Measurements from ENCODE around the gene DCAF15. TPM values are rescaled to one million over a fixed set of nuclear protein-coding genes. Genes with fewer than 3 reads are reported as not detected.

DCAF15 gene
- 57.8 and 61.5 TPM in 2 replicates for total RNA-seq

DNA sequence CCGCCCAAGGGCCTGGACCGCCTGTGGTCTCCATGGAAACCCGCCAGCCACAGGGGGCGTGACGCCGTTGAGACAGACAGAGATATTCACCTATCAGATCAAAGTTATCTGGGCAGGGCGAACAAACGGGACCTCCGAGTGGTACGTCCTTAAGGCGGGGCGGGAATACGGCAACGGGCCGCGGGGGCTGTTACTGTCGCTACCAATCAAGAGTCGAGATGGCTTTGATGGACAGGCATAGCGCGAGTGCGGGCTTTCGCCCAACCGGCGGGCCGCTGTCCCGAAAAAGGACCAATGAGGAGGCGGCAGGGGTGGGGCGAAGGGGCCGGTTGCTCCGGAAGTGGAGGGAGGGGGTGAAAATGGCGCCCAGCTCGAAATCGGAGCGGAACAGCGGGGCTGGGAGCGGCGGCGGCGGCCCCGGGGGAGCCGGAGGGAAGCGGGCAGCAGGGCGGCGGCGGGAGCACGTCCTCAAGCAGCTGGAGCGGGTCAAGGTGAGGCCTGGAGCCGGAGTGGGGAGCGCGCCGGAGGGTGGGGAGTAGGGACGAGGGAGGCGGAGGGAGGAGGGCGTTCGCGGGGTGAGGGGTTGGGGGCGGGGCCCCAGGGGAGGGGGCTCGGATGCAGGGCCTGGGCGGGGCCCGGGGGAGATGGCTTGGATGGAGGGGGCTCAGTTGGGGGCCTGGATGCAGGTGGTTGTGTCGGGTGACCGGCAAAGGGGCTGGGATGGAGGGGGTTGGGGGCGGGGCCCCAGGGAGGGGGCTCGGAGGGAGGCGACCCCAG lies at the start of gene DCAF15:
Gene DCAF15, plus strand, starts transcription at position 356 of the 777 bp plus-strand sequence. Its CDS starts 4 bp downstream, at position 360.
- peaks cover 17% of the 10 kb centered on the region for H3K4me1 Mint-ChIP-seq (ENCODE audit: low read depth)
- no peaks in the 10 kb centered on the region for H3K27me3 Mint-ChIP-seq (ENCODE audit: insufficient read depth)
- no peaks in the 10 kb centered on the region for H3K9me3 Mint-ChIP-seq
- peaks cover 10% of the 10 kb centered on the region for H3K36me3 Mint-ChIP-seq (ENCODE audit: low read depth)
- H3K27ac Mint-ChIP-seq = peak within 1 kb of the TSS; percentile 86
- peak within 1 kb of the TSS; percentile 96 for H3K4me3 Mint-ChIP-seq
- DNase-seq (ENCODE audit: low spot score) = peak; percentile 99
- intact Hi-C loops (cut with micrococcal nuclease) = loop anchor here (1.0 to 5.0 kb wide), 8 partner anchors 34 to 185 kb away; partner anchors contain the start of genes BRME1, CC2D1A, MISP3 and RFX1

DNA sequence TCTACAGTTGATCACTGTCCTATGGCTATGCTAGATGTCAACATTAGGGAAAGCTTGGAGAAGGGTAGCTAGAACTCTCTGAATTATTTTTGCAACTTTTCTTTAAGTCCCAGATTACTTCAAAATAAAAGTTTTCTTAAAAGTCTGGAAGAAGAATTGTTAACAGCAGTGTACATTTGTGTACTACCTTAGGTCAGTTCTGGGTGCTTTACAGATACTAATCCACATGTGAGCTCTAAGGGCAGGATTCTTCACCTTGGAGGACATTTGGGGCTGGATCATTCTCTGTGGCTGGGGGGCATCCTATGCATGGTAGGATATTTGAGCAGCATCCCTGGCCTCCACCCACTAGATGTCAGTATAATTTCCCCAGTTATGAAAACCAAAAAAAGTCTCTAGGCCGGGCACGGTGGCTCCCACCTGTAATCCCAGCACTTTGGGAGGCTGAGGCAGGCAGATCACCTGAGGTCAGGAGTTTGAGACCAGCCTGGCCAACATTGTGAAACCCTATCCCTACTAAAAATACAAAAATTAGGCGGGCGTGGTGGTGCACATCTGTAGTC lies 49.2 kb upstream of the DCAF15 start:
- H3K27me3 Mint-ChIP-seq (ENCODE audit: insufficient read depth) = peaks cover 2% of the 10 kb centered on the region
- peak; percentile 17 for DNase-seq (ENCODE audit: low spot score)

GRCh38 chr19:13905634-13906520 lies 46.4 kb upstream of the DCAF15 start, which contains the start of the genes BRME1 and CC2D1A:
Gene BRME1, minus strand, starts transcription at chr19:13906117. Its CDS starts 1,225 bp downstream, at chr19:13904892.
Gene CC2D1A, plus strand, starts transcription at chr19:13906201. Its CDS starts 241 bp downstream, at chr19:13906442.
- H3K27ac Mint-ChIP-seq = peak within 1 kb of the TSS; percentile 91
- intact Hi-C loops (cut with micrococcal nuclease) = loop anchor here (1.0 kb wide), 6 partner anchors 15 to 126 kb away; partner anchors contain the start of genes DCAF15 and RFX1
- peaks cover 11% of the 10 kb centered on the region for H3K4me1 Mint-ChIP-seq (ENCODE audit: low read depth)
- peak within 1 kb of the TSS; percentile 86 for H3K4me3 Mint-ChIP-seq
- no peaks in the 10 kb centered on the region for H3K27me3 Mint-ChIP-seq (ENCODE audit: insufficient read depth)
- H3K36me3 Mint-ChIP-seq (ENCODE audit: low read depth) = peaks cover 9% of the 10 kb centered on the region
- H3K9me3 Mint-ChIP-seq = no peaks in the 10 kb centered on the region
- DNase-seq (ENCODE audit: low spot score) = peak; percentile 93

More for the DNA sequence above, 49.2 kb upstream of the DCAF15 start:
- intact Hi-C loops (cut with micrococcal nuclease) = no loop called here
- Mint-ChIP-seq H3K27ac (no peak overlapping the region), H3K4me1 (ENCODE audit: low read depth) (peaks cover 11% of the 10 kb centered on the region), H3K36me3 (ENCODE audit: low read depth) (no peaks in the 10 kb centered on the region), H3K9me3 (no peaks in the 10 kb centered on the region), H3K4me3 (peak overlapping the region; percentile 2)

GRCh38 chr19:13906521-13906904 lies 45.8 kb upstream of the DCAF15 start:
- H3K27ac Mint-ChIP-seq = peak overlapping the region; percentile 83
- H3K36me3 Mint-ChIP-seq (ENCODE audit: low read depth) = peaks cover 10% of the 10 kb centered on the region
- peaks cover 11% of the 10 kb centered on the region for H3K4me1 Mint-ChIP-seq (ENCODE audit: low read depth)
- DNase-seq (ENCODE audit: low spot score) = peak; percentile 17
- peak overlapping the region; percentile 86 for H3K4me3 Mint-ChIP-seq
- no peaks in the 10 kb centered on the region for H3K9me3 Mint-ChIP-seq
- intact Hi-C loops (cut with micrococcal nuclease) = loop anchor here (1.0 kb wide), 6 partner anchors 15 to 126 kb away; partner anchors contain the start of genes DCAF15 and RFX1
- no peaks in the 10 kb centered on the region for H3K27me3 Mint-ChIP-seq (ENCODE audit: insufficient read depth)

GRCh38 chr19:13906910-13907309 lies 45.4 kb upstream of the DCAF15 start:
- H3K36me3 Mint-ChIP-seq (ENCODE audit: low read depth) = peaks cover 10% of the 10 kb centered on the region
- H3K4me1 Mint-ChIP-seq (ENCODE audit: low read depth) = peaks cover 11% of the 10 kb centered on the region
- DNase-seq (ENCODE audit: low spot score) = no peak
- H3K27me3 Mint-ChIP-seq (ENCODE audit: insufficient read depth) = no peaks in the 10 kb centered on the region
- peak overlapping the region; percentile 86 for H3K4me3 Mint-ChIP-seq
- no peaks in the 10 kb centered on the region for H3K9me3 Mint-ChIP-seq
- intact Hi-C loops (cut with micrococcal nuclease) = loop anchor here (1.0 kb wide), 6 partner anchors 14 to 125 kb away; partner anchors contain the start of genes DCAF15 and RFX1
- peak overlapping the region; percentile 83 for H3K27ac Mint-ChIP-seq

DNA sequence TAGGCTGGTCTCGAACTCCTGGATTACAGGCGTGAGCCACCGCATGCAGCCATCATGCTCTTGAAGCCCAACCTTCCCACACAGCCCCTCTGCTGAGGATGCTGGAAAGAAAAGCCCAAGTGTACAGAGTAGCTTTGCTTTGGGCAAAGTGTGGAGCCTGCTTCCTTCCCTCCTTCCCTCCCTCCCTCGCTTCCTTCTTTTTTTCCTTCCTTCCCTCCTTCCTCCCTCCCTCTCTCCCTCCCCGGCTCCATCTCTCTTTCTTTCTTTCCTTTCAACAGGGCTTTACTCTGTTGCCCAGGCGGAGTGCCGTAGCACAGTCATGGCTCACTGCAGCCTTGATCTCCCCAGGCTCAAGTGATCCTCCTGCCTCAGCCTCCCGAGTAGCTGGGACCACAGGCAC lies 43.6 kb upstream of the DCAF15 start:
- Mint-ChIP-seq H3K9me3 (no peaks in the 10 kb centered on the region), H3K4me1 (ENCODE audit: low read depth) (peaks cover 11% of the 10 kb centered on the region), H3K27me3 (ENCODE audit: insufficient read depth) (no peaks in the 10 kb centered on the region), H3K27ac (no peak overlapping the region), H3K4me3 (no peak overlapping the region), H3K36me3 (ENCODE audit: low read depth) (peaks cover 10% of the 10 kb centered on the region)
- intact Hi-C loops (cut with micrococcal nuclease) = no loop called here
- no peak for DNase-seq (ENCODE audit: low spot score)

GRCh38 chr19:13909430-13909829 lies 42.9 kb upstream of the DCAF15 start:
- Mint-ChIP-seq H3K4me1 (ENCODE audit: low read depth) (peaks cover 11% of the 10 kb centered on the region), H3K4me3 (no peak overlapping the region), H3K36me3 (ENCODE audit: low read depth) (peaks cover 10% of the 10 kb centered on the region), H3K27ac (no peak overlapping the region), H3K27me3 (ENCODE audit: insufficient read depth) (no peaks in the 10 kb centered on the region), H3K9me3 (no peaks in the 10 kb centered on the region)
- no peak for DNase-seq (ENCODE audit: low spot score)
- intact Hi-C loops (cut with micrococcal nuclease) = no loop called here

DNA sequence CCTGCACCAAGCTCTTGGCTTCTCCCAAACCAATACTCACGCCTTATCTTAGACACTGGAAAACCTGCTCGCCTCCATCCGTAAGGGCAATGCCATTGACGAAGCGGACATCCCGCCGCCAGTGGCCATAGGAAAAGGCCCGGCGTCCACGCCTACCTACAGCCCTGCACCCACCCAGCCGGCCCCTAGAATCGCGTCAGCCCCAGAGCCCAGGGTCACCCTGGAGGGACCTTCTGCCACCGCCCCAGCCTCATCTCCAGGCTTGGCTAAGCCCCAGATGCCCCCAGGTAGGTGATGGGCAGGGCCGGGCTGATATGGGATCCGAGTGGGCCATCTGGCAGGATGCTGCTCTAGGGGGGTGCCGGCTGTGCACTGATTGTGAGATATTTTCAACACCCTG lies 39.0 kb upstream of the DCAF15 start:
- no peak overlapping the region for H3K4me3 Mint-ChIP-seq
- no peak for DNase-seq (ENCODE audit: low spot score)
- no peaks in the 10 kb centered on the region for H3K9me3 Mint-ChIP-seq
- intact Hi-C loops (cut with micrococcal nuclease) = no loop called here
- H3K36me3 Mint-ChIP-seq (ENCODE audit: low read depth) = peaks cover 10% of the 10 kb centered on the region
- no peaks in the 10 kb centered on the region for H3K4me1 Mint-ChIP-seq (ENCODE audit: low read depth)
- H3K27me3 Mint-ChIP-seq (ENCODE audit: insufficient read depth) = no peaks in the 10 kb centered on the region
- H3K27ac Mint-ChIP-seq = no peak overlapping the region

DNA sequence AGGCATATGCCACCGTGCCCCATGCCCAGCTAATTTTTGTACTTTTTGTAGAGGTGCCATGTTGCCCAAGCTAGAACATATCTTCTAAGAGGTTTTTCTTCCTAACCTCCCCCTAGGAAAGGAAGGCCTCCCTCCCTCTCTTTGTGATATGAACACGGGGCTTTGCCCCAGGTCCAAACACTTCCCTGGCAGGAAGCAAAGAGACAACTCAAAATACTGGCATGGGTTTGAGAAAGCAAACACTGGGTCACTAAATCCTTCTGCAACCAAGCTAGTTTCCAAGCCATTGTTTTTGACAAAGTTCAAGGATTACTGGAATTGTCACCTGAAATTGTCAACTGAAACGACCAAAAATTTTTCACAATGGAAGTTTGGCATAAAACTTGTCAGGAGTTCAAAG lies 37.5 kb upstream of the DCAF15 start:
- H3K36me3 Mint-ChIP-seq (ENCODE audit: low read depth) = peaks cover 7% of the 10 kb centered on the region
- no peak overlapping the region for H3K27ac Mint-ChIP-seq
- no peak for DNase-seq (ENCODE audit: low spot score)
- H3K9me3 Mint-ChIP-seq = no peaks in the 10 kb centered on the region
- H3K4me1 Mint-ChIP-seq (ENCODE audit: low read depth) = no peaks in the 10 kb centered on the region
- intact Hi-C loops (cut with micrococcal nuclease) = no loop called here
- no peaks in the 10 kb centered on the region for H3K27me3 Mint-ChIP-seq (ENCODE audit: insufficient read depth)
- no peak overlapping the region for H3K4me3 Mint-ChIP-seq

- Mint-ChIP-seq H3K4me1 (ENCODE audit: low read depth) (no peaks in the 10 kb centered on the region), H3K9me3 (peaks cover 4% of the 10 kb centered on the region), H3K27me3 (ENCODE audit: insufficient read depth) (no peaks in the 10 kb centered on the region), H3K36me3 (ENCODE audit: low read depth) (peaks cover 26% of the 10 kb centered on the region), H3K4me3 (no peak overlapping the region), H3K27ac (no peak overlapping the region)
- intact Hi-C loops (cut with micrococcal nuclease) = no loop called here
- no peak for DNase-seq (ENCODE audit: low spot score)
Measured at GRCh38 chr19:13917888-13918406, 34.4 kb upstream of the DCAF15 start.

- intact Hi-C loops (cut with micrococcal nuclease) = no loop called here
- H3K27ac Mint-ChIP-seq = no peak overlapping the region
- no peaks in the 10 kb centered on the region for H3K4me1 Mint-ChIP-seq (ENCODE audit: low read depth)
- no peak for DNase-seq (ENCODE audit: low spot score)
- peaks cover 4% of the 10 kb centered on the region for H3K9me3 Mint-ChIP-seq
- no peak overlapping the region for H3K4me3 Mint-ChIP-seq
- peaks cover 31% of the 10 kb centered on the region for H3K36me3 Mint-ChIP-seq (ENCODE audit: low read depth)
- H3K27me3 Mint-ChIP-seq (ENCODE audit: insufficient read depth) = no peaks in the 10 kb centered on the region
Measured at GRCh38 chr19:13918726-13919411, 33.4 kb upstream of the DCAF15 start.

GRCh38 chr19:13920524-13920923 lies 31.8 kb upstream of the DCAF15 start:
- Mint-ChIP-seq H3K9me3 (peaks cover 4% of the 10 kb centered on the region), H3K4me1 (ENCODE audit: low read depth) (no peaks in the 10 kb centered on the region), H3K27me3 (ENCODE audit: insufficient read depth) (no peaks in the 10 kb centered on the region), H3K4me3 (no peak overlapping the region), H3K36me3 (ENCODE audit: low read depth) (peaks cover 34% of the 10 kb centered on the region), H3K27ac (no peak overlapping the region)
- DNase-seq (ENCODE audit: low spot score) = no peak
- intact Hi-C loops (cut with micrococcal nuclease) = no loop called here

Data from activated T-helper 1 cell treated with anti-CD3 and anti-CD28 coated beads, Interleukin-12 subunit alpha, Interleukin-12 subunit beta, Interleukin-2, Interleukin-4 antibody, amounts not matched to agents 30 ng/mL and 10 ng/mL and 1 ng/mL, durations not matched to agents 14 hours and 24 hours and 36 hours (primary cell).